CD4-positive, alpha-beta T cell treated with Interleukin-6 for 4 hours (primary cell): ENCODE measurements around the gene AFM.

Source experiments
- DNase-seq: peaks from one replicate; pipeline ENCODE4 v3.0.0-alpha.2; 2020; ENCODE audit warnings: mixed read lengths

The AFM gene

GRCh38 chr4:73450398-73451004, 31.0 kb upstream of the AFM start:
- DNase-seq: no peak

GRCh38 chr4:73451404-73451803, 30.1 kb upstream of the AFM start:
- no peak for DNase-seq

- no peak for DNase-seq
These were observed 29.4 kb upstream of the AFM start for GRCh38 chr4:73451981-73452747.

GRCh38 chr4:73452953-73453700, 28.4 kb upstream of the AFM start:
- no peak for DNase-seq

GRCh38 chr4:73453701-73454005, 27.9 kb upstream of the AFM start:
- no peak for DNase-seq

DNA sequence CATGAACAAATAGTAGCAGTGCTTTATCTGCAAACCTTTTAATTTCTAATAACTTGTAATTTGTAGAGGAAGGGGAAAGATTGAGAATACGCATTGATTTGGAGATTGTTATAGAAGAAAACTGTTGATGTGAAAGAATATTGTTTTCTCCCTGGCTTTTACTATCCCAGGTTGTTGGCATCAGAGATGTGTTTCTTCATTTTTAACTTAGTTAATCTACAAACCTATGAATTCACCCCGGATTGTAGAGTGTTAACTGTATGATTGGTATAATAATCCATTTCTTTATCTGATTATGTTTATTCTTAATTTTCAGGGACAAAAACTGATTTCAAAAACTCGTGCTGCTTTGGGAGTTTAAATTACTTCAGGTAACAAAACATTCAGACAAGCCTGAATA, 26.6 kb upstream of the AFM start:
- DNase-seq: no peak

- no peak for DNase-seq
These were observed 25.1 kb upstream of the AFM start for GRCh38 chr4:73456177-73457022.

DNA sequence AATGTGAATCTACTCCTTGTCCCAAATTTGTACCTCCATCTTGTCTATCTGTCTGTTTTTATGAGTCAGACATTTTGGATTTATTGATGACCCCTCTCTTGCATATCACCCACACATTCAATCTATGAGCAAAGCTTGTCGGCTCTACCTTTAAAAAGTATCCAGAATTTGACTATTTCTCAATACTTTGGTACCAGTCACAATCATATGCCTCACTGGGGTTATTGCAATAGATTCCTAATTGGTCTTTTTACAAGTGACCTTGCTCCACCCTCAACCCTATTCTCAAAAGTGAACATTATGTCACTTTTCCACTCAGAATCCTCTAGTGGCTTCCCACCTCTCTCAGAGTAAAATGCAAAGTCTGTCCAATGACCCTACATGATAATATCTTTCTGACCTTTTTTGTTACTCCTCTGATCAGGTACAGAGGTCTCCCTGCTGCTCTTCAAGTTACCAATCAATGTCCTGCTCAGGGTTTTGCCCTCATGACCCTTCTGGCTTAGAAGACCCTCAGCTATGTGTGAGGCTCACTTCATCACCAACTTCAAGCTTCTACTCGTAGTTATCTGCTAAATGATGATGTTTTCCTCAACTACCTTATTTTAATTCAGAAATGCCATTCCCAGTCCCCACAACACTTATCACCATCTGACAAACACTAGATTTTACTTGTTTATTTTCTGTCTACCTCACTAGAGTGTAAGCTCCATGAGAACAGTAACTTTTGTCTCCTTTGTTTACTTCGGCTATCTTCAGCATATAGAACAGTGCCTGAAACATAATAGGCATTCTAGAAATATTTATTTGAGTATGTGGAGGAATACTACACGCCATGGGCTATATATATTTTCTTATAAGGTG, 23.1 kb upstream of the AFM start:
- DNase-seq: no peak

DNA sequence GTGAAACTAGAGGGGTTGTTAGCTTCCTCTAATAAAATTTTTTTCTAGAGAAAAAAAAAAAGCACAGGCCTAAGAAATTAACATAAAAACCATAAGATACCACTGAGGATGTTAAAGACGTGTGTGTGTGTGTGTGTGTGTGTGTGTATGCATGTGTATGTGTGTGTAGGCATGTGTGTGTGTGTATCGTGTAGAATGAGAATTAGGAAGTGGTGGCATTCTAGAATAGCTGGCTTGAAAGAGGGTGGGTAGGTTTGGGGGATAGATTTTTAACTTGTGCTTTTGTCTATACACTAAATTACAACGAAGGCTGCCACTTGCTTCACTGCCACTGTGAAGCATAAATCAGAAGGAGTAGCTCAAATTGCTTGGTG, 22.5 kb upstream of the AFM start:
- DNase-seq: no peak

GRCh38 chr4:73460913-73461522, 20.5 kb upstream of the AFM start:
- DNase-seq: no peak

DNA sequence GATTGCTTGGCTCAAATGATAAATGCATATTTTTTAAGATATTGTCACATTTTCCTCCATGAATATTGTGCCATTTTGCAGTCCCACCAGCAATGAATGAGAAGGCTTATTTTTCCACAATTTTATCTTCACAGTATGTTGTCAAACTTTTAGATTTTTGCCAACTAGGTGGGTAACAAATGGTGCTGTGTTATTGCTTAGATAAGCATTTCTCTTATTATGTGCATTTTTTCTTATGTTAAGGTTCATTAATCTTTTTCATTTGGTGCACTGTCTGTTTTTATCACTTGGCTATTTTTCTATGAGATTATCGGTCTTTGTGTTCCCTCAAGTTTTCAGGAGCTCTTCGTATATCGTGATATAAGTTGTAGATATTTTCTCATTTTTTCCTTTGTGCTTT, 13.4 kb upstream of the AFM start:
- no peak for DNase-seq

DNA sequence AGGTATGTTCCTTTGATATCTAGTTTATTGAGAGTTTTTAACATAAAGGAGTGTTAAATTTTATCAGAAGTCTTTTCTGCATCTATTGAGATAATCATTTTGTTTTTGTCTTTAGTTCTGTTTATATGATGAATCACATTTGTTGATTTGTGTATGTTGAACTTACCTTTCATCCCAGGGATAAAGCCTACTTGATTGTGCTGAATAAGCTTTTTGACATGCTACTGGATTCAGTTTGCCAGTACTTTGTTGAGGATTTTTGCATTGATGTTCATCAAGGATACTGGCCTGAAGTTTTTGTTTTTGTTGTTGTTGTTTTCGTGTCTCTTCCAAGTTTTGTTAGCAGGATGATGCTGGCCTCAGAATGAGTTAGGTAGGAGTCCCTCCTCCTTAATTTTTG, 10.8 kb upstream of the AFM start:
- no peak for DNase-seq

- DNase-seq: no peak
These were observed 4.4 kb upstream of the AFM start for GRCh38 chr4:73477176-73477575.

GRCh38 chr4:73479323-73479722, 2.2 kb upstream of the AFM start:
- no peak for DNase-seq

- DNase-seq: no peak
These were observed 3.5 kb downstream of the AFM start for GRCh38 chr4:73485085-73485484.

DNA sequence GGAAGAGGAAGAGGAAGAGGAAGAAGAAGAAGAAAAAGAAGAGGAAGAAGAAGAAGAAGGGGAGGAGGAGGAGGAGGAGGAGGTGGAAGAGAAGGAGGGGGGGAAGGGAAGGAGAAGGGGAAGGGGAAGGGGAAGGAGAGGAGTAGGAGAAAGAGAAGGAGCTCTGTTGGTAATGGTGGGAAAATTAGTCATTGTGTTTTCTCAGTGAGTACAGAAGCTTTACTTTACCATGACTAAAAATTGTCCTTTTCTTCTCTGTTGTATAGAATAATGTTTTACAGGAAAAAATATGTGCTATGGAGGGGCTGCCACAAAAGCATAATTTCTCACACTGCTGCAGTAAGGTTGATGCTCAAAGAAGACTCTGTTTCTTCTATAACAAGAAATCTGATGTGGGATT, 4.1 kb downstream of the AFM start:
- no peak for DNase-seq

DNA sequence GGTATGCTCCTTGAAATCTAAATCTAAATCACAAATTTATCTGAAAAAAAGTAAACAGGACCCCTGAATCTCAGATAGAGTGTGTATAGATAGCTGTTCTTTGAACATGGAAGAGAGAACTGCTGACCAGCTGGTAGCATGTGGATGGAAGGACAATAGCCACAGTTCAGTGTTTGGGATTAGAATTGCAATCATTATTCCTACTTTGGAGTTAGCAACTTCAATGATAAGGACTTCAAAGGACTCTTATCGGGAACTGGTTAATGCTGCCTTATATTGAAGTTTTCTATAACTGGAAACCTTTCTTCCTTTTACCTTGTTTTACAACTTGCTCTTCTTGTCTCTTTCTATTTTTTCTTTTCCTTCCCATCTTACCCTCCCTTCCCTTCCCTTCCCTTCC, 5.0 kb downstream of the AFM start:
- DNase-seq: no peak

- DNase-seq: no peak
These were observed 5.7 kb downstream of the AFM start for GRCh38 chr4:73487233-73487632.

DNA sequence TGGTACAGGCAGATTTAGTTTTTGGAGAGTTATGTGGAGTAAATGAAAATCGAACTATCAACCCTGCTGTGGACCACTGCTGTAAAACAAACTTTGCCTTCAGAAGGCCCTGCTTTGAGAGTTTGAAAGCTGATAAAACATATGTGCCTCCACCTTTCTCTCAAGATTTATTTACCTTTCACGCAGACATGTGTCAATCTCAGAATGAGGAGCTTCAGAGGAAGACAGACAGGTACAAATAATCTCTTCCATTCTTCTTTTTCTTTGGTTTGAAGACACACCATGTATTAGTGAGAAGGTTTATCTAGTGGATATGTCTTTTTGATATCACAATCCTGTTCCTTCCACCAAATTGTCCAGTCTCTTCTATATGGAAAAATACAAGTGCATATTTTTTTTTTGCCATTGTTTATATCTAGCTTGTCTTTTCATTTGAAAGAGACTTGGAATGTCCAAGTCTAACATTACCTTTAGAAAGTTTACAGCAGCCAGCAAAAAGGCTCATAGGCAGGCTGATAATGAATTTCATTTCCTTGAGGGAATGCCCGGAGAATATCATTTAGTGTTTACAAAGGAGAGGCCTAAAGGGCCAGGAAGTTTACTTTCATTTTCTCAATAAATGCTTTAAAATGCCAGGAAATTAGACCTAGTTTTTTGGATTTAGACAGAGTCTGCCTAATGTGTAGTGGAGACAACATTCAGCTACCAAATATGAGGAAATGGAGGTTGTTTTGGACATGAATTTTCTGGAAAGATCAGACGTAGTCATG, 18.6 kb downstream of the AFM start:
- DNase-seq: no peak

GRCh38 chr4:73501664-73502265, 20.2 kb downstream of the AFM start:
- no peak for DNase-seq

GRCh38 chr4:73505567-73505966, 24.0 kb downstream of the AFM start:
- DNase-seq: no peak
